GM12875 (cell line): Measurements from ENCODE around the gene HMGB1.

Source experiments
- H3K4me3 ChIP-seq: one replicate; pipeline ENCODE4 v1.5.1; 2011; ENCODE audit warnings: low read depth, low read length, control low read depth
- TF ChIP-seq, protein P1 (sequence below): IDR thresholded peaks from 2 replicates; pipeline ENCODE4 v1.5.1; 2011; ENCODE audit warnings: low read depth, mild to moderate bottlenecking, control low read depth, inconsistent platforms, low read length, moderate library complexity, borderline replicate concordance; ENCODE audit not compliant: insufficient read depth

The HMGB1 gene

DNA sequence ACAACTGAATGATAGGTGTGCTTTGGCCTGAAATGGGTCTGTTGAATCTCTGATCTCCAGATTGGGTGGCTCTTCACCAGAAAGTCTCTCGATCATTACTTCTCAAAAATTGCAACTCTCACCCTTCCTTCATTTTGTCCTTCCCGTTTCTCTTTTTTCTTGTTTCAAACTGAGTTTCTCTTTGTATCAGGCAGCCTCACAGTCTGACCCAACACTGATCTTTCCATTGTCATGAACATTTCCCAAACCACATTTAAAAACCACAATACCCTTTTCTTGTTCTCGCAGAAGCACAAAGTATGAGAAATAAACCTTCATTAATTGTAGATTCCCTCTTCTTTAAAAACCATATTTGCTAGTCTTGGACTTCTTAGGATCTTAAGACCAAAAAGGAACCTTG, 33.6 kb upstream of the HMGB1 start:
- TF ChIP-seq, protein P1, sequence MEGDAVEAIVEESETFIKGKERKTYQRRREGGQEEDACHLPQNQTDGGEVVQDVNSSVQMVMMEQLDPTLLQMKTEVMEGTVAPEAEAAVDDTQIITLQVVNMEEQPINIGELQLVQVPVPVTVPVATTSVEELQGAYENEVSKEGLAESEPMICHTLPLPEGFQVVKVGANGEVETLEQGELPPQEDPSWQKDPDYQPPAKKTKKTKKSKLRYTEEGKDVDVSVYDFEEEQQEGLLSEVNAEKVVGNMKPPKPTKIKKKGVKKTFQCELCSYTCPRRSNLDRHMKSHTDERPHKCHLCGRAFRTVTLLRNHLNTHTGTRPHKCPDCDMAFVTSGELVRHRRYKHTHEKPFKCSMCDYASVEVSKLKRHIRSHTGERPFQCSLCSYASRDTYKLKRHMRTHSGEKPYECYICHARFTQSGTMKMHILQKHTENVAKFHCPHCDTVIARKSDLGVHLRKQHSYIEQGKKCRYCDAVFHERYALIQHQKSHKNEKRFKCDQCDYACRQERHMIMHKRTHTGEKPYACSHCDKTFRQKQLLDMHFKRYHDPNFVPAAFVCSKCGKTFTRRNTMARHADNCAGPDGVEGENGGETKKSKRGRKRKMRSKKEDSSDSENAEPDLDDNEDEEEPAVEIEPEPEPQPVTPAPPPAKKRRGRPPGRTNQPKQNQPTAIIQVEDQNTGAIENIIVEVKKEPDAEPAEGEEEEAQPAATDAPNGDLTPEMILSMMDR, result no peak
- no peak overlapping the region for H3K4me3 ChIP-seq

DNA sequence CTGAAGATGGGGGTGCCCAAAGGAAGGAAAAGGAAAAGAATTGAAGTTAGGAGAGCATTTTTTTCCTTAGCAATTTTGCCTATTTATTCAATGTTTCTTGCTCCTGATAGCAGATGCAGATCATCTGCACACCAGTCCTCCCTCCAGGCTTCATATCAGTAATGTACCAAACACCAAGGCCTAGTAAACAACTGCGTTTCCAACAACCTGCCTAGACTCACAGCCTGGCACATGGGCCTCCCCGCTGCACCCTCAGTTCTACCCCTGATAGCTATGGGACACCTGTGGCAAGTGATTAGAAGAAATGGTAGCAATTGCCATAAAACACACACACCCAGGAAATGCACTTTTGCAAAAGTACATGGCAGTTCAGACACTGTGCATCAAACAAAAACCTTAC, 30.4 kb upstream of the HMGB1 start:
- no peak overlapping the region for H3K4me3 ChIP-seq
- TF ChIP-seq, protein P1, result no peak

DNA sequence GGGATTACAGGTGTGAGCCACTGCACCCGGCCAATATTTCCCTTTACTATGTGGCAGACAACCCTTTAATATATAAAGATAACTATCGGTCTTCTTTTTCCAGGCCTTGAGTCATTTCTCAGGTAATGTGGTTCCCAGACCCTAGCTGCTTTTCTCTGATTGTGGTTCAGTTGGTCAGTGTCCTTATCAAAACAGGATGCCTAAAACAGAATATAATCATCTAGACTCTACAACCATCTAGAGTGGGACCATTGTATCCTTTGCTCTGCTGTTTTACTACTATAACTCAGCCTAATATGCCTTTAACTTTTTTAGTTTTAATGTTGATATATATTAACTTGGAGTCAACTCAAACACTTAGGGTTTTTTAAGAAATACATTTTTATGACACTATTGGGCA, 30.0 kb upstream of the HMGB1 start:
- H3K4me3 ChIP-seq, result no peak overlapping the region
- TF ChIP-seq, protein P1, result no peak

DNA sequence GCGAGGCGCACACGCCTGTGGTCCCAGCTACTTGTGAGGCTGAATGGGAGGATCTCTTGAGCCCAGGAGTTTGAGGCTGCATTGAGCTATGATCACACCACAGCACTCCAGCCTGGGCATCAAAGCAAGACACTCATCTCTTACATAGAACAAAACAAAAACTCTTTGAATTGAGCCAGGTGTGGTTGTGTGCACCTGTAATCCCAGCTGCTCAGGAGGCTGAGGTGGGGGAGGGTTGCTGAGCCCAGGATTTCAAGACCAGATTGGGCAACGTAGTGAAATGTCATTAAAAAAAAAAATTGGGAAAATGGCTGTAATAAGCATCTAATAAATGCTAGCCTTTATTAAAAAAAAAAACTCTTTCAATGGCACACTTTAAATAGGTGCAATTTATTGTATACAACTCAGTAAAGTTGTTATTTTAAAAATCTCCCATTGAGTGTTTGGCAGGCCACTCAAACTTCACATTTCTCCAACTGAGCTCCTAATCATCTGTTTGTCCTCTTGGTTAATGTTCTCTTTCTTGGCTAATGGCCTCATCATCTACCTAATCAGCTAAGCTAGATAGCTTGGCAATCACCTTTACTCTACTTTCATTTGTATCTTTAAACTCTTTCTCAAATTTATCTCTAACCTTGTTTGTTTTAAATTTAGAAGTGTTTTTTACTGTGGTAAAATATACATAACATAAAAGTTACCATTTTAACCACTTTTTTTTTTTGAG, 28.1 kb upstream of the HMGB1 start:
- no peak overlapping the region for H3K4me3 ChIP-seq
- TF ChIP-seq, protein P1, result no peak

DNA sequence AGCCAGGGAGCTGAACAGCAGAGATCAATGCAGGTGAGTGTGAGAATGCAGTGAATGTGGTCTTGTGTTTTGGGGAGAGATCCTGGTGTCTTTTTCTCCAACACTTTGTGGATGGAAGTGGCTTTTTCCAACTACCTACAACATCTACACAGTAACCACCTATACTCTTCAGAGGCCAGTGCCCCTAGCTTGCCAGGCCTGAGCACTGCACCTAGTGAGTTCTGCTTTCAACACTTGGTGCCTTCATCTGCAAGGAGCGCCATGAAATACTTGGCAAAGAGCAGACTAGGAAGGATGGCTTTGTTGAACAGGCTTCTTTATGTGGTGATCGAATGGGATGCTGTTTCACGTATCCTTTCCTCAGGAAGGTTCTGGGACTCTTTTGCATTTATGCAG, 21.3 kb upstream of the HMGB1 start:
- TF ChIP-seq, protein P1, result no peak
- H3K4me3 ChIP-seq, result no peak overlapping the region

DNA sequence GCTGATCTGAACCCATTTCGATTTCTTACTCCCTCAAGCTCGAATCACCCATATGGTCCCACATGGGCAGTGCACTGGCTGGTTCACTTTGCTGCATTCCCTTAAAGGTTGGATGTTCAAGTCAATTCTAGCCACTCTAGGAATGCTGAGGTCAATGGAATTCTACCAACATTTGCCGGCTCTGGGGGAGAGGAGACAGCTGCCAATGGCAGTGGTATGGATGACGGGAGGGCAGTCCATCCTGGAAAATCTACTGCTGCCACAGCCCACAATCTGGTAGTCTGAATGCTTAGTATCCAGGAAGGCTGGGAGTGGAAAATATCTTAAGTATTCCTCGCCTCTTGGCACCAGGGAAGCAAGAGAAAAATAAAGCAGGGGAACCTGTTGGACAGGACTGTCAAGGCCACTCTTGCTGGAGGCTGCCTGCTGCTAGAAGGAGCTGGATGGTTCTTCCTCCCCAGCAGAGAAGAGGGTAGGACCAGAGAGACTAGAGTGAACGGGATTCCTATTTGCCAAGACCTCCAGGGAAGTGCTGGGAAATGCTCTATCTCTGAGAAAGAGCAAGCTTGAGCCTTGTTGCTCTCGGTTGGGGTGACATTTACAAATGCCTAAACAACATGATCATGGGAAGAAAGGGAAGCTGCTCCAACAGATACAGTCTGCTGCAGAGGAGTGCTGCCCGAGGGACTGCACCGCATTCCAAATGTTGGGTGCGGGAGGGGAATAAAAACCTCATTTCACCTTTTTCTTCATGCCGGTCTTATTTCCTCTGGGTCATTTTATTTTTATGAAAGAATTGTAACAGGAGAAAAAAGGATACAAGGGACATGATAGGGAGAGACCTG, 20.7 kb upstream of the HMGB1 start:
- TF ChIP-seq, protein P1, result no peak
- no peak overlapping the region for H3K4me3 ChIP-seq
